DND-41 (cell line): Measurements from ENCODE around the gene MICAL2.
A peak's percentile ranks its signal among the peaks of the same experiment; 100 is the strongest.

ENCODE experiments used
- ATAC-seq: fragments of 200-7000 bp; cut with Tn5 transposase; 3 replicates; pipeline ENCODE4 v1.9.1; 2021; ENCODE audit warnings: low read depth; ENCODE audit not compliant: insufficient read depth
- DNase-seq: peaks from one replicate; pipeline ENCODE4 v3.0.0-alpha.2; 2020
- H2AFZ ChIP-seq: 2 replicates; pipeline ENCODE4 v1.6.0; 2012; ENCODE audit warnings: low read depth, low read length
- H3K27ac ChIP-seq: 2 replicates; pipeline ENCODE4 v1.5.1; 2012; ENCODE audit warnings: low read length, inconsistent platforms
- H3K27me3 ChIP-seq: fragments of 200-600 bp; sonication (generic); 2 replicates; pipeline ENCODE4 v1.6.0; 2012; ENCODE audit warnings: low read length, mild to moderate bottlenecking, inconsistent platforms; ENCODE audit not compliant: insufficient read depth, poor library complexity
- H3K36me3 ChIP-seq: 2 replicates; pipeline ENCODE4 v1.5.1; 2012; ENCODE audit warnings: low read length, inconsistent platforms; ENCODE audit not compliant: insufficient read depth
- H3K4me1 ChIP-seq: 2 replicates; pipeline ENCODE4 v1.5.1; 2012; ENCODE audit warnings: mild to moderate bottlenecking, low read length; ENCODE audit not compliant: insufficient read depth
- H3K4me2 ChIP-seq: 2 replicates; pipeline ENCODE4 v1.6.0; 2012; ENCODE audit warnings: mild to moderate bottlenecking, moderate library complexity, low read length, inconsistent platforms; ENCODE audit not compliant: insufficient read depth
- H3K4me3 ChIP-seq, 2 experiments: fragments of 200-600 bp in 1 of 2; shearing (Covaris generic) in 1 of 2; 2 replicates each; pipeline ENCODE4 v1.5.1; 2012 to 2016; ENCODE audit warnings: inconsistent platforms in 2 of 2, low read length in 2 of 2, mild to moderate bottlenecking in 2 of 2, low read depth in 1 of 2, moderate library complexity in 1 of 2
- H3K79me2 ChIP-seq: 2 replicates; pipeline ENCODE4 v1.6.0; 2012; ENCODE audit warnings: low read length, inconsistent platforms; ENCODE audit not compliant: insufficient read depth
- H3K9ac ChIP-seq: 2 replicates; pipeline ENCODE4 v1.6.0; 2012; ENCODE audit warnings: low read depth, mild to moderate bottlenecking, inconsistent platforms, low read length, moderate library complexity
- H3K9me3 ChIP-seq: 2 replicates; pipeline ENCODE4 v1.5.1; 2012; ENCODE audit warnings: low read length, moderate library complexity, mild to moderate bottlenecking, inconsistent platforms; ENCODE audit not compliant: insufficient read depth, severe bottlenecking
- H4K20me1 ChIP-seq: 2 replicates; pipeline ENCODE4 v1.6.0; 2012; ENCODE audit warnings: low read length; ENCODE audit not compliant: insufficient read depth
- EZH2 ChIP-seq: IDR thresholded peaks from 3 replicates; pipeline ENCODE4 v1.6.1; 2012; ENCODE audit warnings: borderline replicate concordance, low read depth, mild to moderate bottlenecking, moderate library complexity, low read length, inconsistent platforms; ENCODE audit not compliant: severe bottlenecking
- TF ChIP-seq, protein P1 (sequence below): IDR thresholded peaks from 2 replicates; pipeline ENCODE4 v1.5.1; 2012; ENCODE audit warnings: borderline replicate concordance, low read length, moderate library complexity, mild to moderate bottlenecking; ENCODE audit not compliant: poor library complexity, severe bottlenecking; ENCODE audit errors: extremely low read depth

Gene MICAL2

DNA sequence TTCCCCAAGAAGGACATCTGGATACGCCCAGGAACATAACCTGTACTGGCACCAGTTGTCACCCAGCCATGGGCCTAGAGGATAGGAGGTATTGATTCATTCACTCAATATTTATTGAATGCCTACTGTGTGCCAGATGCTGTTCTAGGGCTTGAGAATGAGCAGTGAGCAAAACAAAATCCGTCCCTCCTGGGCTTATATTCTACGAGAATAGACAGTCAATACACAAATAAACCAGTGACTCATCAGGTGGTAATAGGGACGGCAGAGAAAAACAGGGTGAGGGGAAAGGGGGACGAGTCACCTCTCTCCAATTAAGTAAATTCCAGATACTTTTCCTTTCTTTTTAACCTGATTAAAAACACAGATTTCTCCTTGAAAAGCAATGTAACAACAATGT is 103.5 kb downstream of the MICAL2 start:
- Histone ChIP-seq H3K4me2 (no peak overlapping the region), H3K9ac (no peak overlapping the region), H3K36me3 (no peaks in the 10 kb centered on the region), H3K79me2 (no peaks in the 10 kb centered on the region), H3K27ac (no peak overlapping the region), H2AFZ (no peak overlapping the region), H3K4me3 (no peak overlapping the region), H3K9me3 (no peaks in the 10 kb centered on the region), H4K20me1 (no peaks in the 10 kb centered on the region), H3K4me1 (peaks cover 23% of the 10 kb centered on the region), H3K27me3 (no peaks in the 10 kb centered on the region)
- no peak for DNase-seq
- TF ChIP-seq, protein P1, sequence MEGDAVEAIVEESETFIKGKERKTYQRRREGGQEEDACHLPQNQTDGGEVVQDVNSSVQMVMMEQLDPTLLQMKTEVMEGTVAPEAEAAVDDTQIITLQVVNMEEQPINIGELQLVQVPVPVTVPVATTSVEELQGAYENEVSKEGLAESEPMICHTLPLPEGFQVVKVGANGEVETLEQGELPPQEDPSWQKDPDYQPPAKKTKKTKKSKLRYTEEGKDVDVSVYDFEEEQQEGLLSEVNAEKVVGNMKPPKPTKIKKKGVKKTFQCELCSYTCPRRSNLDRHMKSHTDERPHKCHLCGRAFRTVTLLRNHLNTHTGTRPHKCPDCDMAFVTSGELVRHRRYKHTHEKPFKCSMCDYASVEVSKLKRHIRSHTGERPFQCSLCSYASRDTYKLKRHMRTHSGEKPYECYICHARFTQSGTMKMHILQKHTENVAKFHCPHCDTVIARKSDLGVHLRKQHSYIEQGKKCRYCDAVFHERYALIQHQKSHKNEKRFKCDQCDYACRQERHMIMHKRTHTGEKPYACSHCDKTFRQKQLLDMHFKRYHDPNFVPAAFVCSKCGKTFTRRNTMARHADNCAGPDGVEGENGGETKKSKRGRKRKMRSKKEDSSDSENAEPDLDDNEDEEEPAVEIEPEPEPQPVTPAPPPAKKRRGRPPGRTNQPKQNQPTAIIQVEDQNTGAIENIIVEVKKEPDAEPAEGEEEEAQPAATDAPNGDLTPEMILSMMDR = no peak
- no peak for TF ChIP-seq EZH2
- no peak for ATAC-seq

DNA sequence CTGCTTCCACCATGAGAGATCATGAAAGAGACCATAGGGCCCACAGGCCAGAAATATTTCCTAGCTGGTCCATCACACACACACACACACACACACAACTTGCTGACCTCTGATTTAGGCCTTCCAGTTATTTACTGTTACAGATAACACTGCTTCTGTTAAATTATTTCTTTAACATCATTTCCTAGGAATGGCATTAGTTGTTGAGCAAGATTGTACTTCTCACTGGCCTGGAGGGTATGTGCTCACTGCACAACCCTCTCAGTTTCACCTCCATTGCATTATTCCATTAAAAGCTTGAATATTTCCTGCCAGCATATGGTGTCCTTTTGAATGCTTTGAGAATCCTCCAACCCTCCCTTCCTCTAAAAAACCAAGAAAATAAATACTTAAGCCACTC is 104.4 kb downstream of the MICAL2 start:
- no peaks in the 10 kb centered on the region for H3K27me3 ChIP-seq
- no peak for DNase-seq
- H3K79me2 ChIP-seq = no peaks in the 10 kb centered on the region
- H3K9ac ChIP-seq = no peak overlapping the region
- no peaks in the 10 kb centered on the region for H4K20me1 ChIP-seq
- H3K4me2 ChIP-seq = no peak overlapping the region
- no peak overlapping the region for H2AFZ ChIP-seq
- H3K36me3 ChIP-seq = no peaks in the 10 kb centered on the region
- no peak overlapping the region for H3K27ac ChIP-seq
- ATAC-seq = no peak
- H3K4me3 ChIP-seq = no peak overlapping the region
- TF ChIP-seq EZH2 = no peak
- TF ChIP-seq, protein P1 = no peak
- H3K4me1 ChIP-seq = peaks cover 23% of the 10 kb centered on the region
- no peaks in the 10 kb centered on the region for H3K9me3 ChIP-seq

DNA sequence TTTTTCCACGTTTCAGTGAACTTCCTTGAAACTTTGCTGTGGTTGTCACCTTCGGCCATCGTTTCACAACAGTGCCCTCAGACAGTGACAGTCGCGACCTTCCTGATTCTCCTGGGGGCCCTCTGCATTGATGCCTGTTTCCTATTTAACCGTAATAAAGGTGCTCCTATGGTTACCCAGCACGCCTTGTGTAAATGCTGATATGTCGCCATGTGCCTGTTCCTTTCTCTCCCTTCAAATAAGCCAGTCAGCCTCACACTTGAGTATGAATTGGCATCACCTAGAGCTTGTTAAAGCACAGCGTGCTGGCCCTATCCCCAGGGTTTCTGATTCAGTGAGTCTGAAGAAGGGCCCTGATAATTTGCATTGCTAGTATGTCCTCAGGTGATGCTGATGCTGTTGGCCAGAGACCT is 104.8 kb downstream of the MICAL2 start:
- Histone ChIP-seq H2AFZ (no peak overlapping the region), H3K27ac (no peak overlapping the region), H3K4me3 (no peak overlapping the region), H3K36me3 (no peaks in the 10 kb centered on the region), H3K4me2 (no peak overlapping the region), H3K4me1 (peaks cover 23% of the 10 kb centered on the region), H3K9ac (no peak overlapping the region), H4K20me1 (no peaks in the 10 kb centered on the region), H3K79me2 (no peaks in the 10 kb centered on the region), H3K9me3 (no peaks in the 10 kb centered on the region), H3K27me3 (no peaks in the 10 kb centered on the region)
- ATAC-seq (no peak), DNase-seq (no peak)
- TF ChIP-seq EZH2 = no peak
- TF ChIP-seq, protein P1 = no peak

DNA sequence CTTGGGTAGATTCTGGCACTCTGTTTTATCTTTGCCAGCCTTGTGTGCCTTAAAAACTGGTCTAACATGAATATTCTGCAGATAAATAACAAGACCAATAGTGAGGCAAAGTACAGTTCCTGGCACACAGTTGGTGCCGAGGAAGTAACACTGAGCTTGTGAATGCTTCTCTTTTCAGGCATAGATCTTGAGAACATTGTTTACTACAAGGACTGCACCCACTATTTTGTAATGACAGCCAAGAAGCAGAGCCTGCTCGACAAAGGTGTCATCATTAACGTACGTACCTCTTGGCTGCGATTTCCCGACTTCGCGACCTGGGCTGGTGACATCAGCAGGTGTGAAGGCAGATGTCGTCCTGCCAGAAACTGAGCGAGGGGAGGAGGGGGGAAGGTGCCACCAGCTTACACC is 105.7 kb downstream of the MICAL2 start:
- H3K36me3 ChIP-seq = no peaks in the 10 kb centered on the region
- H3K4me1 ChIP-seq = peaks cover 23% of the 10 kb centered on the region
- H2AFZ ChIP-seq = no peak overlapping the region
- no peak overlapping the region for H3K4me2 ChIP-seq
- ATAC-seq (no peak), DNase-seq (no peak)
- no peaks in the 10 kb centered on the region for H3K79me2 ChIP-seq
- H3K27ac ChIP-seq = peak overlapping the region; percentile 41; the same call in 1 of the 2 replicates
- no peaks in the 10 kb centered on the region for H3K27me3 ChIP-seq
- TF ChIP-seq EZH2 = no peak
- TF ChIP-seq, protein P1 = no peak
- no peaks in the 10 kb centered on the region for H4K20me1 ChIP-seq
- H3K4me3 ChIP-seq = no peak overlapping the region
- H3K9ac ChIP-seq = no peak overlapping the region
- no peaks in the 10 kb centered on the region for H3K9me3 ChIP-seq
